Breast epithelium (tissue), 4 donors: ENCODE measurements around the gene ZNF579. TPM values are rescaled to one million over a fixed set of nuclear protein-coding genes. Genes with fewer than 3 reads are reported as not detected.
"Not testable (repeated sequence)": the region's sequence is repeated elsewhere in the genome, so short reads cannot be mapped to it uniquely, and the experiment has no call there.

ENCODE experiments used
- DNase-seq, 2 donors: peaks; one replicate each; pipeline ENCODE4 v3.0.0-alpha.2; 2019; ENCODE audit warnings: low spot score in 2 of 2
- H3K27ac ChIP-seq, 2 donors: fragments of 200-600 bp; sonication (generic) in 1 of 2; one replicate each; pipeline ENCODE4 v1.5.1; 2016 to 2019; ENCODE audit warnings: mild to moderate bottlenecking in 1 of 2
- H3K27me3 ChIP-seq, 2 donors: fragments of 200-600 bp; sonication (generic) in 1 of 2; one replicate each; pipeline versions ENCODE4 v1.5.1 to v1.6.0; 2017 to 2019; ENCODE audit warnings: control low read depth in 1 of 2, mild to moderate bottlenecking in 1 of 2
- H3K36me3 ChIP-seq: fragments of 200-600 bp; one replicate; pipeline ENCODE4 v1.5.1; 2019
- H3K4me1 ChIP-seq, 2 donors: fragments of 200-600 bp; sonication (generic); one replicate each; pipeline ENCODE4 v1.5.1; 2016 to 2019; ENCODE audit warnings: control low read depth in 1 of 2
- H3K4me3 ChIP-seq, 3 donors: fragments of 200-600 bp; sonication (generic); 1 replicate in 2 of 3; 2 replicates in 1 of 3; pipeline ENCODE4 v1.5.1; 2016 to 2019; ENCODE audit warnings: mild to moderate bottlenecking in 3 of 3, moderate library complexity in 2 of 3
- H3K9me3 ChIP-seq, 2 donors: fragments of 200-600 bp; sonication (generic) in 1 of 2; one replicate each; pipeline ENCODE4 v1.5.1; 2016 to 2019; ENCODE audit warnings: control low read depth in 1 of 2
- POLR2A ChIP-seq: fragments of 450-650 bp; IDR thresholded peaks from one replicate; pipeline ENCODE4 v1.6.1; 2016; ENCODE audit warnings: antibody characterized with exemption, mild to moderate bottlenecking, moderate library complexity
- POLR2AphosphoS5 ChIP-seq, 3 donors: sonication (generic); formaldehyde crosslinking; IDR thresholded peaks; one replicate each; pipeline ENCODE4 v1.6.1; 2017; ENCODE audit warnings: antibody characterized with exemption in 3 of 3
- intact Hi-C: fragments of 100-400 bp; cut with DNase I; formaldehyde crosslinking; loops from one replicate; pipeline ENCODE4 v1.15.1; 2023; ENCODE audit warnings: low total_unique reads
- total RNA-seq, 3 donors: library from RNA; depleted of rRNA; stranded (reverse); fragments of >200 nt; gene quantifications; one replicate each; pipeline ENCODE4 v1.1.0, GENCODE V29; 2016
- TF ChIP-seq, protein P1 (sequence below), 3 donors: fragments of 450-650 bp; IDR thresholded peaks; one replicate each; pipeline ENCODE4 v1.5.1; 2016 to 2017; ENCODE audit warnings: antibody characterized with exemption in 3 of 3, mild to moderate bottlenecking in 3 of 3, moderate library complexity in 3 of 3

Gene ZNF579
- total RNA-seq, 3 donors from 2014 or later, result 1.6 to 2.3 (median 1.6) TPM

DNA sequence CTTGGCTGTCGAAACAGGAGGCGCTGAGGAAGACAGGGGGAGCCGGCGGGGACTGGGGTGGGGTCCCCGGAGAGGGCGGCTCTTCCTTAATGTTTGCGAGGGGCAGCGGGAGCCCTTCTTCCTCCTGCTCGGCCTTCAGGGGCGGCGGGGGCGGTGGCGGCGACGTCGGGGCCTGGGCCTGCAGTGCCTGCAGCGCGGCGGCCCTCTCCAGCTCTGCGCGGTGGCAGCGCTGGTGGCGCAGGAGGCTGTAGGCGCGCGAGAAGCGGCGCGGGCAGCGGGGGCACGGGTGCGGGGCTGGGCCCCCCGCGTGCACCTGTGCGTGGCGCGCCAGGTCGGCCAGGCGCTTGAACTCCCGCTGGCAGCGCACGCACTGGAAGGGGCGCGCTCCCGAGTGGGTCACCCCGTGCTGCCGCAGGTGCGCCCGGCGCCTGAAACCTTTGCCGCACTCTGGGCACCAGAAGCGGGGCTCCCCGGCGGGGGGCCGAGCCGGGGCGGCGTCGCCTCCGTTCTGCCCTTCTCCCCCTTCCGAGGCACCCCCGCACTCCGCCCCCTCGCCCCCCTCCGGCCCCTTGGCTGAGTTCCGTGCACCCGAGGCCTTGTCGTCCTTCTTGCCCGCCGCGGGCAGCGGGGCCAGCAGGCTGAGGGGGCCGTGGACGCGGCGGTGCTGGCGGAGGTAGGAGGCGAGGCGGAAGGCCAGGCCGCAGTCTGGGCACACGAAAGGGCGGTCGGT, 2.5 kb downstream of the ZNF579 start:
- no peak overlapping the region for H3K4me3 ChIP-seq
- H3K27ac ChIP-seq, result no peak overlapping the region
- H3K4me1 ChIP-seq, result peaks cover 3 to 7% of the 10 kb centered on the region in 2 donors
- intact Hi-C loops, result no loop called here
- TF ChIP-seq POLR2AphosphoS5 (IDR thresholded peaks at IDR 0.05), result no peak
- no peak for TF ChIP-seq POLR2A
- TF ChIP-seq, protein P1, sequence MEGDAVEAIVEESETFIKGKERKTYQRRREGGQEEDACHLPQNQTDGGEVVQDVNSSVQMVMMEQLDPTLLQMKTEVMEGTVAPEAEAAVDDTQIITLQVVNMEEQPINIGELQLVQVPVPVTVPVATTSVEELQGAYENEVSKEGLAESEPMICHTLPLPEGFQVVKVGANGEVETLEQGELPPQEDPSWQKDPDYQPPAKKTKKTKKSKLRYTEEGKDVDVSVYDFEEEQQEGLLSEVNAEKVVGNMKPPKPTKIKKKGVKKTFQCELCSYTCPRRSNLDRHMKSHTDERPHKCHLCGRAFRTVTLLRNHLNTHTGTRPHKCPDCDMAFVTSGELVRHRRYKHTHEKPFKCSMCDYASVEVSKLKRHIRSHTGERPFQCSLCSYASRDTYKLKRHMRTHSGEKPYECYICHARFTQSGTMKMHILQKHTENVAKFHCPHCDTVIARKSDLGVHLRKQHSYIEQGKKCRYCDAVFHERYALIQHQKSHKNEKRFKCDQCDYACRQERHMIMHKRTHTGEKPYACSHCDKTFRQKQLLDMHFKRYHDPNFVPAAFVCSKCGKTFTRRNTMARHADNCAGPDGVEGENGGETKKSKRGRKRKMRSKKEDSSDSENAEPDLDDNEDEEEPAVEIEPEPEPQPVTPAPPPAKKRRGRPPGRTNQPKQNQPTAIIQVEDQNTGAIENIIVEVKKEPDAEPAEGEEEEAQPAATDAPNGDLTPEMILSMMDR (IDR thresholded peaks at IDR 0.05), result no peak
- H3K27me3 ChIP-seq, result no peaks in the 10 kb centered on the region
- DNase-seq, result no peak
- H3K36me3 ChIP-seq, result peaks cover 13% of the 10 kb centered on the region
- H3K9me3 ChIP-seq, result peaks cover 0 to 4% of the 10 kb centered on the region in 2 donors

DNA sequence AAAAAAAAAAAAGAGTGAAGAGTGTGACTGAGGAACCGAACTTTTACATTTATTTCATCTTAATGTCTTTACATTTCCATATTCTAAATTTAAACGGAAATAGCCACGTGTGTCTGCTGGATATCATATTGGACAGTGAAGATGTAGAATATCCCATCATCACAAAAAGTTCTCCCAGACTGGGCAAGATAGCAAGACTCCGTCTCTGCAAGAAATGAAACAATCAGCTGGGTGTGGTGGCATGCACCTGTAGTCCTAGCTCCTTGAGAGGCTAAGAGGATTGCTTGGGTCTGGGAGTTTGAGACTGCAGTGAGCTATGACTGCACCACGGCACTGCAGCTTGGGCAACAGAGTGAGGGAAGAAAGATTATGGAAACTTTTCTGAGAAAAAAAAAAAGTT, 3.9 kb downstream of the ZNF579 start:
- peaks cover 3 to 7% of the 10 kb centered on the region in 2 donors for H3K4me1 ChIP-seq

DNA sequence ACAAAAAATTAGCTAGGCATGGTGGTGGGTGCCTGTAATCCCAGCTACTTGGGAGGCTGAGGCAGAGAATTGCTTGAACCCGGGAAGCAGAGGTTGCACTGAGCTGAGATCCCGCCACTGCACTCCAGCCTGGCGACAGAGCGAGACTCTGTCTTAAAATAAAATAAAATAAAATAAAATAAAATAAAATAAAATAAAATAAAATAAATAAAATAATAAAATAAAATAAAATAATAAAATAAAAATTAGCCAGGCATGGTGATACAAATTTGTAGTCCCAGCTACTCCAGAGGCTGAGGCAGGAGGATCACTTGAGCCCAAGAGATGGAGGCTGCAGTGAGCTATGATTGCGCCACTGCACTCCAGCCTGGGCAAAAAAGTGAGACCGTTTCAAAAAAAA, 6.7 kb downstream of the ZNF579 start:
- H3K4me3 ChIP-seq, H3K27ac ChIP-seq, DNase-seq, H3K27me3 ChIP-seq, intact Hi-C loops, H3K9me3 ChIP-seq, H3K4me1 ChIP-seq: not testable (repeated sequence)
- peaks cover 13% of the 10 kb centered on the region for H3K36me3 ChIP-seq

More for the DNA sequence above, 3.9 kb downstream of the ZNF579 start:
- peaks cover 0 to 4% of the 10 kb centered on the region in 2 donors for H3K9me3 ChIP-seq
- H3K27ac ChIP-seq, result no peak overlapping the region
- intact Hi-C loops, result no loop called here
- no peak overlapping the region for H3K4me3 ChIP-seq
- H3K27me3 ChIP-seq, result no peaks in the 10 kb centered on the region
- DNase-seq, result no peak
- TF ChIP-seq POLR2AphosphoS5 (IDR thresholded peaks at IDR 0.05), result no peak
- TF ChIP-seq POLR2A, result no peak
- TF ChIP-seq, protein P1 (IDR thresholded peaks at IDR 0.05), result no peak
- peaks cover 13% of the 10 kb centered on the region for H3K36me3 ChIP-seq

DNA sequence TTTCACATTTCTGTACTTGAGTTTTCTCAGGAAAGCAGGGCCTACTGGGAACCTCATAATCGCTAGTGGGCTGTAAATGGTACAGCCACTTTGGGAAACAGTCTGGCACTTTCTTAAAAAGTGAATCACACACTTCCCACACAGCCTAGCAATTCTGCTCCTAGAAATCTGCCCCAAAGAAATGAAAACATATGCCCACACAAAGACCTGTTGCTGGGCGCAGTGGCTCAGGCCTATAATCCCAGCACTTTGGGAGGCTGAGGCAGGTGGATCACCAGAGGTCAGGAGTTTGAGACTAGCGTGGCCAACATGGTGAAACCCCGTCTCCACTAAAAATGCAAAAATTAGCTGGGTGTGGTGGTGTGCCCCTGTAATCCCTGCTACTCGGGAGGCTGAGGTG, 11.2 kb downstream of the ZNF579 start:
- H3K4me3 ChIP-seq, H3K36me3 ChIP-seq, intact Hi-C loops, H3K4me1 ChIP-seq, DNase-seq, H3K27ac ChIP-seq, H3K9me3 ChIP-seq, H3K27me3 ChIP-seq: not testable (repeated sequence)

DNA sequence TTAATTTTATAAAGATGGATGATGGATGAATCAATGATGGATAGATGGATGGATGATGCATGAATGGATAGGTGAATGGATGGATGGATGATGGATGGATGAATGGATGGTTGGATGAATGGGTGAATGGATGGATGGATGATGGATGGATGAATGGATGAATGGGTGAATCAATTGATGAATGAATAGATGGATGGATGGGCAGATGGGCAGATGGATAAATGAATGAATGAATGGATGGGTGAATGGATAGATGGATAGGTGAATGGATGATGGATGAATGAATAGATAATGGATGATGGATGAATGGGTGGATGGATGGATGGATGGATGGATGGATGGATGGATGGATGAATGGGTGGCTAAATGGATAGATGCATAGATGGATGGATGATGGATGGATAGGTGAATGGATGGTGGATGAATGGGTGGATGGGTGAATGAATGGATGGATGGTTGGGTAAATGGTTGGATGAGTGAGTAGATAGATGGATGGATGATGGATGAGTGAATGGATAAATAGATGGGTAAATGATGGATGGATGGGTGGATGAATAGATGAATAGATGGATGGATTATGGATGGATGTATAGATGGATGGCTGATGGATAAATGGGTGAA, 12.8 kb downstream of the ZNF579 start:
- Histone ChIP-seq H3K4me3 (no peak overlapping the region), H3K9me3 (no peaks in the 10 kb centered on the region), H3K4me1 (no peaks in the 10 kb centered on the region), H3K27me3 (peaks cover 0 to 4% of the 10 kb centered on the region in 2 donors), H3K27ac (no peak overlapping the region), H3K36me3 (no peaks in the 10 kb centered on the region)
- intact Hi-C loops, result no loop called here
- no peak for DNase-seq
- no peak for TF ChIP-seq POLR2A
- TF ChIP-seq POLR2AphosphoS5 (IDR thresholded peaks at IDR 0.05), result no peak
- TF ChIP-seq, protein P1 (IDR thresholded peaks at IDR 0.05), result no peak

DNA sequence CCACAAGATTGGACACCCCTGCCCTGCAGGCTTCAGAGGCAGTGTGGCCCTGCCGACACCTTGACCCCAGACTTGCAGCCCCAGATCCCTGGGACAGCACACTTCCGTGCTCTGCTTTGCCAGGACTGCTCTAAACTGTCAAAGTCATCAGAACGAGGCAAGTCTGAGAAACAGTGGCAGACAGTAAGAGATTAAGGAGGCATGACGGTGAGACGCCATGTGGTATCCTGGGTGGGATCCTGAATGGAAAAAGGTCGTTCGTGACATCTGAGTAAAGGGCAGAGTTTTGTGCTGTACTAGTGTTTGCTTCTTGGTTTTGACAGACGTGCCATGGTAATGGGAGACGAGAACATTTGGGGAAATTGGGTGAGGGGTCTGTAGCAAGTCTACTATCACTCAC, 13.8 kb downstream of the ZNF579 start:
- no peaks in the 10 kb centered on the region for H3K9me3 ChIP-seq
- intact Hi-C loops, result no loop called here
- H3K4me1 ChIP-seq, result no peaks in the 10 kb centered on the region
- H3K27ac ChIP-seq, result no peak overlapping the region
- peaks cover 0 to 4% of the 10 kb centered on the region in 2 donors for H3K27me3 ChIP-seq
- TF ChIP-seq POLR2AphosphoS5 (IDR thresholded peaks at IDR 0.05) (no peak), POLR2A (no peak)
- TF ChIP-seq, protein P1 (IDR thresholded peaks at IDR 0.05), result no peak
- no peaks in the 10 kb centered on the region for H3K36me3 ChIP-seq
- no peak for DNase-seq
- H3K4me3 ChIP-seq, result no peak overlapping the region
